NCI-H82 treated with DMSO at 0.1 percent for 48 hours (cell line): ENCODE results near the gene TRIM68.
A peak's percentile ranks its signal among the peaks of the same experiment; 100 is the strongest.

ENCODE experiments used
- DNase-seq: peaks from one replicate; lab custom pipeline; 2025; ENCODE audit not compliant: unreplicated experiment; lab: John Stamatoyannopoulos, UW

Gene TRIM68, protein sequence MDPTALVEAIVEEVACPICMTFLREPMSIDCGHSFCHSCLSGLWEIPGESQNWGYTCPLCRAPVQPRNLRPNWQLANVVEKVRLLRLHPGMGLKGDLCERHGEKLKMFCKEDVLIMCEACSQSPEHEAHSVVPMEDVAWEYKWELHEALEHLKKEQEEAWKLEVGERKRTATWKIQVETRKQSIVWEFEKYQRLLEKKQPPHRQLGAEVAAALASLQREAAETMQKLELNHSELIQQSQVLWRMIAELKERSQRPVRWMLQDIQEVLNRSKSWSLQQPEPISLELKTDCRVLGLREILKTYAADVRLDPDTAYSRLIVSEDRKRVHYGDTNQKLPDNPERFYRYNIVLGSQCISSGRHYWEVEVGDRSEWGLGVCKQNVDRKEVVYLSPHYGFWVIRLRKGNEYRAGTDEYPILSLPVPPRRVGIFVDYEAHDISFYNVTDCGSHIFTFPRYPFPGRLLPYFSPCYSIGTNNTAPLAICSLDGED

DNA sequence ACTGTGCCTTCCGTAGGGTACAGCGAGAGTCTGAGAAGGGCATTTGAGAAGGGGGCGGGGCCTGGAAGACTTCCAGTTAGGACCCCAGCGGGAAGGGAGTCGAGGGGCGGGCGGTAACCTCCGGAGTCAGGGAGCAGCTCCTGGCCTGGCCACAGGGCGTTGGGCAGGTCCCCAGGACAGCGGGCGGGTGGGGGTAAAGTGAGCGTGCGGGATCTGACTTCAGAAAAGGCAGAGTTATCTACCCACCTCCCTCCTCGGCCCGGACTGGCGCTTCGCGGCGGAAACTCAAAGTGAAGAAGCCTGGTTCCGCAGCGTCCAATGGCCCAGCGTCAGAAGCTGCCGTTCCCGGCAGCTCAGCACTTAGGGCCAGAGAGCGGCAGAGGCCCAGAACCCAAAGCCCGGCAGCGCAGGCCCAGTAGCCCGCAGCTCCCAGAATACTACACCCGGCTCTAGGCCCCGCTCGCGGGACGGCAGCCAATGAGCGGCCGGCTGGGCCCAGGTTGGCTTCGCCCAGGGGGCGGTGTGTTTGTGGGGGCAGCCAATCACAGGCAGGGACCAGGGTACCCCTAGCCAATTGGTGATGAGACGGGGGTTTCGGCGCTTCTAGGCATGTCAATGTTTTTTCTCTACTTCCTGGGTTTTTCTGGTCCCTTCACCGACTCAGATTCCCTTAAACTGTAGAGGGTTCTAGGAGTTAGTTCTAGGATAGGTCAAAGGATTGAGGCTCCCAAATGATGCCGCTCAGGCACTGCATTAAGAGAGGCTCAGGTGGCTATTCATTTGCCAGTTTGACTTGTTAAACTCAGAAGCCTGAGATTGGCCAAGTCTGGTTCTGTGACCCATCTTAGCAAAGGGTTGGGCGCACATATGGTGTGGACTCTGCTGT, at the start of gene TRIM68:
Gene TRIM68 (minus strand): TSS at position 451 of the 886 bp plus-strand sequence. CDS start 2,727 bp downstream, outside the sequence.
- peak; percentile 63 for DNase-seq

DNA sequence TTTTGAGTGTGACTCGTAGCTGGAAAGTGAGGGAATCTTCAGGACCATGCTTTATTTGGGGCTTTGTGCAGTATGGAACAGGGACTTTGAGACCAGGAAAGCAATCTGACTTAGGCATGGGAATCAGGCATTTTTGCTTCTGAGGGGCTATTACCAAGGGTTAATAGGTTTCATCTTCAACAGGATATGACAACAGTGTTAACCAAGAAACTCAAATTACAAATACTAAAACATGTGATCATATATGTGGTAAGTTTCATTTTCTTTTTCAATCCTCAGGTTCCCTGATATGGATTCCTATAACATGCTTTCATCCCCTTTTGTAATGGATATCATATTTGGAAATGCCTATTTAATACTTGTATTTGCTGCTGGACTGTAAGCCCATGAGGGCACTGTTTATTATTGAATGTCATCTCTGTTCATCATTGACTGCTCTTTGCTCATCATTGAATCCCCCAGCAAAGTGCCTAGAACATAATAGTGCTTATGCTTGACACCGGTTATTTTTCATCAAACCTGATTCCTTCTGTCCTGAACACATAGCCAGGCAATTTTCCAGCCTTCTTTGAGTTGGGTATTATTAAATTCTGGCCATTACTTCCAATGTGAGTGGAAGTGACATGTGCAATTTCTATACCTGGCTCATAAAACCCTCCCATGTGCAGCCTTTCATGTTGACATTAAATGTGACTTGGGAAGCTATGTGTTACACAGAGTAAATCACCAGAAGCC, 46.8 kb upstream of the TRIM68 start:
- no peak for DNase-seq

DNA sequence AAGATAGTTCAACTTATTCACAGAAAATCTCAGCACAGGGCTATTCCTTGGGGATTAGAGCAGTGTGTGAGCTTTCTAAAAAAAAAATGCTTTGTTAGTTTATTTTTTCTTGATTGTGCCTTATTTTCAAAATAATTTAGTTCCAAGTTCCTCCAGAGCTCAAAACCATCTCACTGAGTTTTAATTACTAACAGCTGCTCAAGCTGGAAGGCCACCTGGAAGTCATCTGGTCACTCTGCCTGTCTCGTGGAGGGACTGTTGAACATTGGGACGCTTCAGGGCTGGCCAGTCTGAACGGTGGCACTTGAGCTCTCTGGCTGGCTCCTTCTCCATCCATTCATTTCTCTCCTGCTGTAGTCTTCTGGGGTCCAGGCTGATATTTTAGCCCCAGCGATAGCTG, 39.7 kb upstream of the TRIM68 start:
- no peak for DNase-seq

DNA sequence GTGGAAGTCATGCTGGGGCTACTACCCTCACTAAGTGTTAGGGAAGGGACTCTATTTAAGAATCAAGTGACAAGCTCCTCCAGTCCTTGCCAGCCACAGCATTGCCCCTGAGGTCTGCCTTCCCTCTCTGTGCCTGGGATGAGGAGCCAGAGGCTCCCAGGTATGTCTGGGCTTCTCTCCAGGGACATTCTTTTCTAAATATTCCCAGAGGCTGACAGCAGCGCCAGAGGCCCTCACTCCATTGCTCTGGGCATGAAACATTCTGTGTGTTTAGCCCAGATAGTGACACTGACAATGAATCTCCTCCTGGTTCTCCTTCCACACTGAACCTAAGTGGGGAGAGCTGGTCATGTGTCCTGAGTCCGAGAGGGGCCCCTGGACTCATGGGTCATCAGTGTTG, 37.9 kb upstream of the TRIM68 start:
- no peak for DNase-seq

DNA sequence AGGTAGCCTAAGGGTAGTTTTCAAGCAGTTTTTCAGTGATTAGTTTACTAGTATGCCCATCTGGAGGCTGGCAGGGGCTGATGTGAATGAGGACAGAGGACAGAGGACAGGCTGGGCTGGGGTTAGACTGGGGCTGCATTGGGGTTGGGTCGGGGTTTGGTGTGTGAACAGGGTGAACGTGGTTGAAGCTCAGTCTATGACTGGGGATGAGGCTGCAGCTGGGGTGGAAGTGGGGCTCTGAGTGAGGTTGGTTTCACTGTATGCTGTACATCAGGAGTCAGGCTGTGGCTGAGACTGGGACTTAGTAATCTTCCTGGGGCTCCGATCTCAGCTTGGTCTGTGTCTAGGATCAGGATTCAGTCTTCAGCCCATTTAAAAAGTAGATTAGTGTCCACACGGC, 36.2 kb upstream of the TRIM68 start:
- no peak for DNase-seq

DNA sequence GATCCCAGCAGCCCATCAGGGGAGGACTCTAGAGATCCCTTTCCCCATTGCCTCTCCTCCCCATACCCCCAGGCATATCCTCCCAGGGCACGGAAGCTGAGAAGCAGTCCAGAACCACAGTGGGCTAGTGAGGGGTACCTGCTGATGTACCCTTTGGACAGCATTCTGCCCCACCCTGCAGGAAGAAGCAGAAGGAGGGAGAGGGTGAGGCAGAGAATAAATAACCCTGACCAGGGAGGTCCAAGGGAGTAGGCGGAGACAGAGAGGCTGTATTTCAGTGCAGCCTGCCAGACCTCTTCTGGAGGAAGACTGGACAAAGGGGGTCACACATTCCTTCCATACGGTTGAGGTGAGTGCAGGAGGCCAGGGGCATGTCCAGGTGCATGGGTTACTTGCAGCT, 35.7 kb upstream of the TRIM68 start, which contains the start of gene OR51E1:
Gene OR51E1 (plus strand): TSS at position 301 of the 400 bp plus-strand sequence. CDS start 8,545 bp downstream, outside the sequence.
- no peak for DNase-seq

DNA sequence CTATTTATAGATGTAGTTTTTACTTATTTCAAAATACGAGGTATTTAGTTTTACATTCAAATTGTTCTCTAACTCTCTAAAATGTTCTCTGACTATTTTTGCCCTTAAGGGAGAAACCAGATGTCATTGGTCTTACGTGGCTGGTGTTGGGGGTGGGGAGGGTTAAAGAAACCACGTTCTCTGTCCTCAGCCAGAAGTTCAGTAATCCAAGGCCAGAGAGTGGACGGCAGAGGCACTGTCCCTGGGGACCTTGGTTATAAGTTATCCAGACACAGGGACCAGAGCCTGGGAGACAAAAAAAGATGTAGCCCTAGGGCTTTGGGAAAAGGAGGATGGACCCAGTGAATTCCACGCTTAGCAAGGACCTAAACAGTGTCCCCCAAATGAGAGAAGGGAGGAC, 35.0 kb upstream of the TRIM68 start:
- DNase-seq = no peak

DNA sequence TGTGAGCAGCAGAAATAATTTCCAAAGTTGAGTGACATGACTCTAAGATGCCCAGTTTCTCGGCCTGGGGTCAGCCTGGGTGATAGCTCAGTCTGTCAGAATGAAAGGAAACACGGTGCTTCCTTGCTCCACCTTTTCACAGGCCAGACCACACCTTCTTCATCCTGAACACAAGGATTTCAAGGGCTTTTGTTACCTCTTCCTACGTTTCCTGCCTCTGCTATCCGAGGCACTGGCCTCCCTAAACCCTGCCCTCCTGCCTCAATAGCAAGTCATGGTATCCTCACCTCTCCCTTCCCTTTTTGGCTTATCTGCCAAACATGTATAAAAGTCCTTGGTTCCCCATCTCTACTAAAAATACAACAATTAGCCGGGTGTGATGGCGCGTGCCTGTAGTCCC, 34.0 kb upstream of the TRIM68 start:
- DNase-seq = no peak

DNA sequence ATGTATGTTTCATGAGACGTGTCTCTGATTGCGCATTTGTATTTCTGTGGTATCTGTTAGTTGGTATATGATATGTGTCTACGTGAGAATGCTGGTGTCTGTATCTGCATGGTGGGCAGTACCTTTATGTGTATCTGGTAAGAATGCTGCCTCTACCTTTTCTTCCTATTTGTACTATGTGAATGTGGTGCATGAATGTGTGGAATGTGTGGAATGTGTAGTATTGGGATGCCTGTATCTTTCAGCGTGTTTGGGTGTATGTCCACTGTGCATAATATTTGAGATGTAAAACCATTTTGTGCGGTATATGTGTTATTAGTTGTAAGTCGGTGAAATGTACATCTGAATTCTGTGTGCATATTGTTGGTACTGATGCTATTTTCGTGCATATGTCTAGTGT, 33.5 kb upstream of the TRIM68 start:
- DNase-seq = no peak

DNA sequence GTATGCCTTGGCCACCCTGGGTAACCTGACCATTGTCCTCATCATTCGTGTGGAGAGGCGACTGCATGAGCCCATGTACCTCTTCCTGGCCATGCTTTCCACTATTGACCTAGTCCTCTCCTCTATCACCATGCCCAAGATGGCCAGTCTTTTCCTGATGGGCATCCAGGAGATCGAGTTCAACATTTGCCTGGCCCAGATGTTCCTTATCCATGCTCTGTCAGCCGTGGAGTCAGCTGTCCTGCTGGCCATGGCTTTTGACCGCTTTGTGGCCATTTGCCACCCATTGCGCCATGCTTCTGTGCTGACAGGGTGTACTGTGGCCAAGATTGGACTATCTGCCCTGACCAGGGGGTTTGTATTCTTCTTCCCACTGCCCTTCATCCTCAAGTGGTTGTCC, 31.9 kb upstream of the TRIM68 start:
- DNase-seq = no peak

DNA sequence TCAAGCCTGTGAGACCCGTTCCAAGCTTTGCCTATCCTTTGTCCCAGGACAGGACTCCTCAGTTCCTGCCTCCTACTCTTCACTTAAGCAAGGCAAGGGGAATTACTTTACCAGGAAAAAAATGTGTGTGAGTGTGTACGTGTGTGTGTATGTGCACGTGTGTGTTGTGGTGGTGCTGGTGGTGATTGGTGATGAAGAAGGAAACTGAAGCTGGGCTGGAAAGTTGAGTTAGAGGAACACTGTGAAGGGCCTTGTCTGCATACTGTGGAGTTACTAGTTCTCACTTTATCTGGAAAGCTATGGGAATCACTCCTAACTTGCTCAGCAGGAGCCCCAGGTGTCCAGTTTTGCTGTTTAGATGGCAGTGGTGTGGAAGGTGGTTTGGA, 29.6 kb upstream of the TRIM68 start:
- no peak for DNase-seq

DNA sequence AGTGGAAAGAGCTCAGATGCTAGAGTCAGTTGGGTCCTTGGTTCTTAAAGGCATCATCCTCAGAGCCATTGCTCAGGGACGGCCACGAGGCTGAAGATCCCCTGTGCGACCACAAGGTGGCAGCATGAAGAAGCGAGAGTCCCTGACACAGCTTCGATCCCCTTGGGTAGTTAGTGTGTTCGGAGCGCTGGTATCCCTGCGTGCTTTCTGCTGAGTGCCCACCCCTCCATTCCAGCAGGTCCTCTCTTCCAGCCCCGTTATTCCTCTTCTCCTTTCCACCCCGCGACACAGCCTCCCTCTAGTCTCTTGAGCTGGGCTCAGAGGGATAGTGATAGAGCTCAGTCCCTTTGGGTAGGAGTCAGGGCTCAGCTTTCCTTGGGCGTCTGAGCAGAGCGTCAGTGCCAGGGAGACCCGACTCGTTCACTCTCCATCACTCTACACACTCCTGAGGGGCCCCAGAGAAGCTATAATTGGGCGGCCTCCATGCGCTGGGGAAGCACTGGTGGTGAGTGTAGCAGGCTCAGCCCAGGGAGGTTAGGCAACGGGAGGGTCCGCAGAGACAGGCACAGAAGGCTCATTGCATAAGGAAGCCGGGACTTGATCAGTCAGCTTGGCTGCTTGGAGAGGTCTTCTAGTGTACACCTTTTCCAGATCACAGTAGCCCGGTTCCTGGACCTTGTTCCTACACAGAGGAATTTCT, 29.1 kb upstream of the TRIM68 start, which contains the start of gene OR51D1:
Gene OR51D1 (plus strand): TSS at position 516 of the 700 bp plus-strand sequence. CDS start 2,314 bp downstream, outside the sequence.
- no peak for DNase-seq

DNA sequence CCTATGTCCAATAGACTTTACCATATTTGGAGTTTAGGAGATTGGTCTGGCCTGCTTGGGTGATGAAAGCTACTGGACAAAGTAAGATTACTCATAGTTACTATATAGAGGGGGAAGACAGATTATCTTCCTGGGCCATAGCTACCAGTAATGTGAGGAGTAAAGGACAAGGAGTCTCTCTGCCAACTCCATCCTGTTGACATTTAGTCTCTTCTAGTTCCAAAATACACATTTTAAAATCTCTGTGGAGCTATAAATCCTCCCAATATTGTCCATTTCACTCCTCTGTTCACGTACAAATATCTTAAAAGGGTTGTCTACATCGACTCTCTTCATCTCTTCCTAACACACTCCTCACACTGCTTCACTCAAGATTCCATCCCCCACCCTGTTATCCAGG, 28.1 kb upstream of the TRIM68 start:
- DNase-seq = no peak

DNA sequence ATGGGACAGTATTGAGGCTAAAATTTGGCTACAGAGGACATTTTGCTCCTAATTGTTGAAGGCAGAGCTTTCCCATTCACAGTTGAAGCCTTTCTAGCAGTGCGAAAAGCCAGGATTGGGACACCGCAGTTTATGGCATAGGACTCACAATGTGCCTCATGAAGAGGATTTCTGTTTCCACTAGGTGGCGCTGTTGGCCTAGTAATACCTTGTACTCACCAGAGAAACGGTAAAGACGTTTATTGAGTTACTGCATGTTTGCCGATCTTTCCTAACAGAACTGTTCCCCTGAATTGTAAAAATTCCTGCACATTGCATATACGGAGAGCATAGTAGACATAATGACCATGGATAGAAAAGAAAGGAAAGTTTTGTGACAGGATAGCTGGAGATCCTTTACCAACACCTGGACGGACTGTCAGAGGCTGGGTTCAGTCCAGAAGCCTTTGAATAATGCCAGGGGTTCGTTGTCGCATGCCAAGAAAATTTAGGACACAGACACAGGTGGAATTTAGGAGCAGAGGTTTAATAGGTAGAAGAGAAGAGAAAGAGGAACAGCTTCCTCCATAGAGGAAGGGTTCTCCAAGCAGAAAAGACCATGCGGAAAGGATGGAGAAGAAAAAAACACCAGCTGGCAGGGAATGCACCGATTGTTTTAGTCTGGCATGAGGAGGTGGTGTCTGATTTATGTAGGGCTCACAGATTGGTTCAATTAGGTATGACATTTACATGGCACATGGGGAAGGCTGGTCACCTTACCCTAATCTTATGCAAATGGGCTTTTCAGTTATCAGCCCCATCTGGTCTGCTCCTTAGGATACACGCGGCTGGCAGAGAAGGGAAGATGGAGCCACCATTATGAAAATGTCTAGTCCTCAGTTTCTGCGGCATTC, 18.4 kb upstream of the TRIM68 start:
- DNase-seq = peak; percentile 54

DNA sequence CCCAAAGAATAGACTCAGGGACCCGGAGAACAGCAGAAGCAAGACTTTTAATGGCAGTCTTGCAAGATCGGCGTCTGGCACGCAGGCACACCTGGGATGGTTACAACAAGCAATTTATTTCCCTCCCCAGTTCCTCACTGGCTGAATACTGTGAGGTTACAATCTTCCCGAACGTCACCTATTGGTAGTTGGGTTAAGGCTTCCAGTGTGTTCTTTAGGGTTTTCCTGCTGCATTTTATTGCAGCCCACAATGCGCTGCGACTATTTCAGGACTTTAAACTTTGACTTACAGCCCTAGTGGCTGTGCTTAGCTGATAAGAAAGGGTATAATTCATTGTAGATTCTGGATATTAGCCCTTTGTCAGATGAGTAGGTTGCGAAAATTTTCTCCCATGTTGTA, 11.5 kb upstream of the TRIM68 start:
- no peak for DNase-seq

DNA sequence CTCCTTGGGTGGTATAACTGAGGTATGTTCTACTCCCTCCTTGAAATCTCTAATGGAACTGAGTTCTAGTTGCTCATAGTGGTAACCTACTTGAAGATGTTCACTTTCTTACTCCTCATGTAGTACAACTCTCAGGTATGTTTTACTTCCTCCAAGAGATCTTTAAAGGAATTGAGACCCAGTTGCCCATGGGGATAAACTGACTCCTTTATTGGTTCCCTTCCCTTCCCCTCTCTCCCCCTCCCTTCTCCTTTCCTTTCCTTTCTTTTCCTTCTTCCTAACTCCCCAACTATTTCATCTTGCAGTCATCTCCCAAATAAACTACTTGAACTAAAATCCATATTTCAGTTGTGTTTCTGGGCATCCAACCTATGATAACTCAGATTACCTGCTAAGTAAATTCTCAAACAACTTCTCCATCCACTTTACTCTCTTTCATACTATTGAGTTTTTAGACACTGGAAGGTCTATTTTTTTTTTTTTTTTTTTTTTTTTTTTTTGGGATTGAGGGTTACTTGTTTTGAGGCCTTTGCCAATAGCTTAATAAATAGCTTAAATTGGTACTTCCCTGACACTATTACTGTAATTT, 7.9 kb upstream of the TRIM68 start:
- no peak for DNase-seq

DNA sequence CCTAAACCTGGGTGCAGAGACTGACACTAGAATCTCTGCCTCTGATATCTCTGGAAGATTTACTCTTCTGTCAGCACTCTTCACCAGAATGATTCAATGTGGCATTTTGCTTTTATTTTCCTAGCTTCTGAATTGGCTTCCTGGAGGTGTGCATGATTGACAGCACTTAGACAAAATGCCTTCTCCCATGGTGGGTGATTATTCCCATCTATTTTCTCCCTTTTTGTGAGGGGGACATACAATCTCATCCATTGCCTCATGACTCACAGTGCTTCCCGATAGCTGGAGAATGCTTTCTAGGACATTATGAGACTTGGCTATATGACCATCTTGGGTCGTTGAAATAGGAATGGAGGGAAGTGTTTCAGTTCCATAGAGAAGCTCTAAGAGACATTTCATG, 4.0 kb upstream of the TRIM68 start:
- DNase-seq = no peak

DNA sequence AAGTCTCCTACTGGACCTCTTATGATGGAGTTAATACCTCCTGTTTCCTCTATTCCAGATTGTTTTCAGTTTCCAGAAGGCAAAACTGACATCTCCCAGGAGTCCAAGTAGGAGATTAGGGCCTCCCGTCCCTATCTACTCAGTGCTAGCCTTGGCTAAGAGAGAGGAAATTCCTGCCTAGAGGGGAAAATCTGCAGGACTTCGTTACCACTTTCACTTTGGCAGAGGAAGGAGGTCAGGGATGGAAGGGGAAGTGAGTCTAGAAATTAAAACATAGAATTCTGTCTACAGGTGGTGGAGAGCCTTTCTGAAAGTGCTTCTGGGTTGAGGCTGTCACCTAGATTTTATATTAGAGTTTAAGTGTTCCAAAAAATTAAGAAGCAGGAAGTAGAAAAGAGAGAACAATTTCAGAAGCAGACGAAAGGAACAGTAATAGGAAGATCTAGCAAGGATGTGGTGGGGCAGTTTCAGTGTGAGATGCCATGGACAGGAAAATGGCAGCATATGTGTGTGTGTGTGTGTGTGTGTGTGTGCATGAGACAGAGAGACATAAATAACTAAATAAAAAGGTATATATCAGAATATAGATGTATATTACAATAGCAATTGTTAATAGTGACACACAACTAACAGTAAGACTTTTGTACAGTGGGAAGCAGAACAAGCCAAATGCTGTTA, 2.4 kb upstream of the TRIM68 start:
- no peak for DNase-seq
